Amniotic epithelial cell (primary cell): ENCODE measurements around the gene LRRC39.
"Not testable (repeated sequence)": the region's sequence is repeated elsewhere in the genome, so short reads cannot be mapped to it uniquely, and the experiment has no call there.

Experiments
- DNase-seq: peaks from one replicate; pipeline ENCODE4 v3.0.0-alpha.2; 2010; ENCODE audit warnings: low read depth

Gene LRRC39

GRCh38 chr1:100178091-100178490 lies at the start of gene LRRC39:
Gene LRRC39 (minus strand): TSS chr1:100178256. CDS start chr1:100168516, 9,740 bp downstream.
- no peak for DNase-seq

GRCh38 chr1:100222428-100222827 lies 44.4 kb upstream of the LRRC39 start:
- DNase-seq: no peak

GRCh38 chr1:100219883-100220282 lies 41.8 kb upstream of the LRRC39 start:
- peak; percentile 38 for DNase-seq

DNA sequence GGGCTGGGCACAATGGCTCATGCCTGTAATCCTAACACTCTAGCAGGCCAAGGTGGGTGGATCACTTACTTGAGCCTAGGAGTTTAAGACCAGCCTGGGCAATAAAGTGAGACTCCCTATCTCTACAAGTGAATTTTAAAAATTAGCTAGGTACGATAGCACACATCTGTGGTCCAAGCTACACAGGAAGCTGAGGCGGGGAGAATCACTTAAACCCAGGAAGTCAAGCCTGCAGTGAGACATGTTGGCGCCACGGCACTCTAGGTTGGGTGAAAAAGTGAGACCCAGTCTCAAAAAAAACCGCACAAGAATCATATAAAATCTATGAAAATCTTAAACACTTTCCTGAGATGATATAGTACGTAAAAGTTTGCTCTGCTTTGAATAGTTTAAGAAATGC lies 41.4 kb upstream of the LRRC39 start:
- no peak for DNase-seq

GRCh38 chr1:100217834-100218233 lies 39.8 kb upstream of the LRRC39 start:
- no peak for DNase-seq

GRCh38 chr1:100215101-100215500 lies 37.0 kb upstream of the LRRC39 start:
- no peak for DNase-seq

- DNase-seq: no peak
Measured at GRCh38 chr1:100213141-100213540, 35.1 kb upstream of the LRRC39 start.

GRCh38 chr1:100206301-100206700 lies 28.2 kb upstream of the LRRC39 start:
- no peak for DNase-seq

DNA sequence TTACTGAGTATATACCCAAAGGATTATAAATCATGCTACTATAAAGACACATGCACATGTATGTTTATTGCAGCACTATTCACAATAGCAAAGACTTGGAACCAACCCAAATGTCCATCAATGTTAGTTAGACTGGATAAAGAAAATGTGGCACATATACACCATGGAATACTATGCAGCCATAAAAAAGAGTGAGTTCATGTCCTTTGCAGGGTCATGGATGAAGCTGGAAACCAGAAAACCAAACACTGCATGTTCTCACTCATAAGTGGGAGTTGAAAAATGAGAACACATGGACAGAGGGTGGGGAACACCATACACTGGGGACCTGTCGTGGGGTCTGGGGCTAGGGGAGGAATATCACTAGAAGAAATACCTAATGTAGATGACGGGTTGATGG lies 27.5 kb upstream of the LRRC39 start:
- DNase-seq: not testable (repeated sequence)

DNA sequence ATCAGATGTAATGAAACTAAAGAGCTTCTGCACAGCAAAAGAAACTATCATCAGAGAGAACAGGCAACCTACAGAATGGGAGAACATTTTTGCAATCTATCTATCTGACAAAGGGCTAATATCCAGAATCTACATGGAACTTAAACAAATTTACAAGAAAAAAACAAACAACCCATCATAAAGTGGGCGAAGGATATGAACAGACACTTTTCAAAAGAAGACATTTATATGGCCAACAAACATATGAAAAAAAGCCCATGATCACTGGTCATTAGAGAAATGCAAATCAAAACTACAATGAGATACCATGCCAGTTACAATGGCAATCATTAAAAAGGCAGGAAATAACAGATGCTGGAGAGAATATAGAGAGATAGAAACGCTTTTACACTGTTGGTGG lies 27.0 kb upstream of the LRRC39 start:
- not testable (repeated sequence) for DNase-seq

GRCh38 chr1:100202703-100203102 lies 24.6 kb upstream of the LRRC39 start:
- DNase-seq: not testable (repeated sequence)

- DNase-seq: not testable (repeated sequence)
Measured at GRCh38 chr1:100200060-100200459, 22.0 kb upstream of the LRRC39 start.

DNA sequence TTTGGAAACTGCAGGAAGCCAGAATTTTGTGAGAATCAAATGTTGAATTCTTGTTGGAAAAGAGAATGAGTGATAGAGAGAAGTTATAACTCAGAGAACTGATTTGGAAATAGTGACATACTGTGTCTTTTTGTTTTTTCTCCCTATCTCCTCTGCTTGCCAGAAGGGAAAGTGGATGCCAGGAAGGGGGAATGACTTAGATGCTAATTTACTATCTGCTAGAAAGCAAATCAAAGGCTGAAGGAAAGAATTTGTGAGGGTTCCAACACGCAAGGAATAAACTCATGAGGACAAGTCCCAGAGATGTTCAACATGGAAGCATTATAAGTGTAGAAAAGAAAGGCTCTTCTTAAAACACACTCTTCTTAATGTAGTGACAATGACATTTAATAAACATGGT lies 20.5 kb upstream of the LRRC39 start:
- DNase-seq: no peak

GRCh38 chr1:100188617-100189016 lies 10.6 kb upstream of the LRRC39 start:
- DNase-seq: peak; percentile 85

DNA sequence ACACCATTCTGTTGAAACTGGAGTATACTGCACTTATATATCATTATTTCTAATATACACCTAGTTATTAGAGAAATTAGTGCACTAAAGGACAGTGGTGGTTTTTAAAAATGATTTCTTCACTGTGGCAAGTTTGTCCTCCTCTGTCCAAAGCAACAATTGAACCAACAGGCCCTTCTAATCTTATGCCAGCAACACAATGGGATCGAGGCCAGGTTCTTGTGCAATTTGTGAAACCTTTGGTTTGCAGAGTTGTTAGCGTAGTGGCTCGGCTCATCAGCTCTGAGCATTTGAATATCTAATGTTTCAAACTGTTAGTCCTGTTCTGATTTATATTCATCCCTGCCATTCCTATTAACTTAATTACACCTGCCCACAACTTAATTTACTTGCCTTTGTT lies 9.9 kb upstream of the LRRC39 start:
- peak; percentile 86 for DNase-seq

DNA sequence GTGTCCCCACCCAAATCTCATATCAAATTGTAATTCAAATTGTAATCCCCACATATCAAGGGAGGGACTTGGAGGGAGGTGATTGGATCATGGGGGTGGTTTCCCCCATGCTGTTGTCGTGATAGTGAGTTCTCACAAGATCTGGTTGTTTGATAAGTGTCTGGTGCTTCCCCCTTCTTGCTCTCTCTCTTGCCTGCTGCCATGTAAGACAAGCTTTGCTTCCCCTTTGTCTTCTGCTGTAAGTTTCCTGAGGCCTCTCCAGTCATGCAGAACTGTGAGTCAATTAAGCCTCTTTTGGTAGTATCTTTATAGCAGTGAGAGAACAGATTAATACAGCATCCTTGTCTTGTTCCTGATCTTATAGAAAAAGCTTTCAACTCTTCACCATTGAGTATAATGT lies 6.5 kb upstream of the LRRC39 start:
- DNase-seq: no peak

DNA sequence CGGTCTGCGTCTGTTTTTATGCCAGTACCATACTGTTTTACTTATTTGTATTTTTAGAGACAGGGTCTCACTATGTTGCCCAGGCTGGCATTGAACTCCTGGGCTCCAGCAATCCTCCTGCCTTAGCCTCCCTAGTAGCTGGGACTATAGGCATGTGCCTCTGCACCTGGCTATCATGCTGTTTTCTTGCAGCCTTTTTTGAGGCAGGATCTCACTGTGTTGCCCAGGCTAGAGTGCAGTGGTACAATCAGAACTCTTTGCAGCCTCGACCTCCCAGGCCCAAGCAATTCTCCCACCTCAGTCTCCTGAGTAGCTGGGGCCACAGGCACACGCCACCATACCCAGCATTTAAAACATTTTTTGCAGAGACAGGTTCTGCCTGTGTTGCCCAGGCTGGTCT lies 5.3 kb upstream of the LRRC39 start:
- DNase-seq: no peak

GRCh38 chr1:100177295-100178041 lies 588 bp downstream of the LRRC39 start:
- no peak for DNase-seq

DNA sequence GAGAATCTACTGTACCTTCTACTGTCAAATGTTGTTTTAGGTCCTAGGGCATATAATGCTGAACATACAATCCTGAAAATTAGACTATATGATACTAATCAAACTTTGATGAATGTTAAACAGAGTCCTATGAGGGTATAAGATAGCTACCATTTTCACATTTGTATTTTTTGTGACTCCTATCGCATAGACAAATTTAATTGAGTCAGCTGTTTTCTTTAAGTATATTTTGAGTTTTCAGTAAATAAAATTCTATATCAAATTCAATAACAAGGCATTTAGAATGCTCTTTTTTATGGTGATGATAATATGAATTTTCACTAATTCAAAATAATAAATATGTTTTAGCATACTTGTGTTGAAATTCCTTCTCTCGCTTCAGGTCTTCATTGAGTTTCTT lies 10.0 kb downstream of the LRRC39 start:
- DNase-seq: no peak

- no peak for DNase-seq
Measured at GRCh38 chr1:100164702-100165101, 13.4 kb downstream of the LRRC39 start.

GRCh38 chr1:100164216-100164615 lies 13.8 kb downstream of the LRRC39 start:
- no peak for DNase-seq

DNA sequence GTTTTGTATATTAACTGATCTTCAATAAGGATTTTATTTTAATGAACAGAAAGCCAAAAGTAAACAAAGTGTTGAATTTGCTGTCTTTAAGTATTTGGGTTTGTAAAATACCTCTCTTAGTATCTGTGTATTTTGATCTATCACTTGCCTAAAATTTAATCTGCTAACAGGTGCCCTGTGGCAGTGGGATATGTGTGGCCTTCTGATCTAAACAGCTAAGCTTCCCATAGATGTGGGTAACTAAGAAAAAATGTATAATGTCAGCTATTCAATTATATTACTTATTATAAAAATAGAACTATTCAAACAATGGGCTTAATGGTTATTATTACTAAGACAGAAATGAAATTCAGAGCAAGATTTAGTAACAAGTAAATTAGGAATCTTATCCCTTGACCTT lies 15.2 kb downstream of the LRRC39 start:
- no peak for DNase-seq

GRCh38 chr1:100152271-100152670 lies 25.8 kb downstream of the LRRC39 start:
- DNase-seq: no peak

GRCh38 chr1:100151679-100152078 lies 26.4 kb downstream of the LRRC39 start:
- DNase-seq: no peak
